H1 (cell line): Measurements from ENCODE around the gene CLPTM1L. TPM values are rescaled to one million over a fixed set of nuclear protein-coding genes. Genes with fewer than 3 reads are reported as not detected.

Source experiments
- CTCF ChIA-PET: fragments of 300-600 bp; sonication (Branson Sonifier 250); formaldehyde crosslinking; loops from one replicate; lab custom pipeline; 2021; ENCODE audit not compliant: partially characterized antibody; lab: Charles Lee
- POLR2A ChIA-PET: fragments of 300-600 bp; sonication (Branson Sonifier 250); formaldehyde crosslinking; loops from one replicate; lab custom pipeline; 2021; ENCODE audit warnings: inconsistent platforms; ENCODE audit not compliant: partially characterized antibody; lab: Charles Lee
- DNase-seq, 2 experiments: peaks; one replicate each; pipeline versions ENCODE4 v3.0.0 to v3.0.0-alpha.2; 2010 to 2022; ENCODE audit warnings: low spot score in 2 of 2, low read depth in 1 of 2, mixed read lengths in 1 of 2
- FAIRE-seq: peaks from 2 replicates; lab custom pipeline; 2011; peaks lifted over from hg19 to GRCh38; lab: Jason Lieb, UNC
- H2AFZ ChIP-seq: 2 replicates; pipeline ENCODE4 v1.8.1; 2012; ENCODE audit warnings: low read length, inconsistent platforms
- H2AK5ac ChIP-seq: 2 replicates; pipeline ENCODE4 v1.6.1; 2013; ENCODE audit warnings: low read depth, low read length
- H2BK120ac ChIP-seq: replicated peaks from 2 replicates; pipeline ENCODE3; 2013; ENCODE audit warnings: low read depth, low read length, inconsistent platforms
- H2BK12ac ChIP-seq: 2 replicates; pipeline ENCODE4 v1.6.1; 2013; ENCODE audit warnings: low read depth, low read length
- H2BK15ac ChIP-seq: 2 replicates; pipeline ENCODE4 v1.6.1; 2013; ENCODE audit warnings: low read length
- H2BK20ac ChIP-seq: 2 replicates; pipeline ENCODE4 v1.6.1; 2013; ENCODE audit warnings: low read length
- H2BK5ac ChIP-seq: 2 replicates; pipeline ENCODE4 v1.6.1; 2013; ENCODE audit warnings: low read depth, low read length
- H3K14ac ChIP-seq: 2 replicates; pipeline ENCODE4 v1.6.1; 2013; ENCODE audit warnings: inconsistent platforms; ENCODE audit not compliant: insufficient read length
- H3K18ac ChIP-seq: 2 replicates; pipeline ENCODE4 v1.6.1; 2013; ENCODE audit warnings: low read length; ENCODE audit errors: extremely low read depth
- H3K23ac ChIP-seq: 2 replicates; pipeline ENCODE4 v1.6.1; 2013; ENCODE audit warnings: inconsistent platforms; ENCODE audit not compliant: insufficient read length
- H3K23me2 ChIP-seq: 2 replicates; pipeline ENCODE4 v1.6.1; 2013; ENCODE audit warnings: low read depth, low read length
- H3K27ac ChIP-seq: 2 replicates; pipeline ENCODE4 v1.6.1; 2011; ENCODE audit warnings: low read depth, low read length, inconsistent platforms
- H3K27me3 ChIP-seq, 4 experiments: replicated peaks in 1 of 4; 1 replicate in 1 of 4; 2 replicates in 3 of 4; pipeline versions ENCODE4 v1.6.1 to v1.8.1; 2011 to 2013; ENCODE audit warnings: low read length in 3 of 4, mild to moderate bottlenecking in 3 of 4, inconsistent platforms in 2 of 4, mixed read lengths in 2 of 4, moderate library complexity in 1 of 4; ENCODE audit not compliant: control insufficient read depth in 3 of 4, insufficient read depth in 3 of 4; ENCODE audit errors: extremely low read depth in 1 of 4
- H3K36me3 ChIP-seq, 4 experiments: 2 replicates each; pipeline versions ENCODE4 v1.6.1 to v1.8.1; 2011 to 2013; ENCODE audit warnings: mild to moderate bottlenecking in 4 of 4, low read length in 3 of 4, moderate library complexity in 2 of 4, control low read depth in 1 of 4, inconsistent platforms in 1 of 4; ENCODE audit not compliant: insufficient read depth in 4 of 4, control insufficient read depth in 2 of 4
- H3K4ac ChIP-seq: replicated peaks from 2 replicates; pipeline ENCODE3; 2013; ENCODE audit warnings: low read length, low read depth, mixed read lengths, inconsistent platforms; ENCODE audit not compliant: insufficient read length
- H3K4me1 ChIP-seq, 4 experiments: replicated peaks in 1 of 4; 1 replicate in 1 of 4; 2 replicates in 3 of 4; pipeline versions ENCODE4 v1.6.1 to v1.8.1; 2011 to 2013; ENCODE audit warnings: low read length in 3 of 4, inconsistent platforms in 2 of 4, mixed read lengths in 1 of 4; ENCODE audit not compliant: insufficient read depth in 4 of 4, control insufficient read depth in 3 of 4
- H3K4me2 ChIP-seq, 2 experiments: 2 replicates each; pipeline versions ENCODE4 v1.6.1 to v1.8.1; 2011 to 2013; ENCODE audit warnings: low read depth in 2 of 2, low read length in 2 of 2, control low read depth in 1 of 2, inconsistent platforms in 1 of 2, mild to moderate bottlenecking in 1 of 2; ENCODE audit not compliant: insufficient read depth in 1 of 2
- H3K4me3 ChIP-seq, 4 experiments: fragments of 200-600, 300-600 bp in 1 of 4; sonication (generic), shearing (Covaris generic), sonication (Bioruptor Twin) in 1 of 4; 2 replicates each; pipeline versions ENCODE4 v1.5.1 to v1.8.1; 2011 to 2016; ENCODE audit warnings: low read length in 4 of 4, low read depth in 3 of 4, control low read depth in 2 of 4, inconsistent platforms in 2 of 4, mild to moderate bottlenecking in 2 of 4, mixed read lengths in 1 of 4, moderate library complexity in 1 of 4; ENCODE audit not compliant: insufficient read depth in 2 of 4; ENCODE audit errors: extremely low read depth in 1 of 4
- H3K56ac ChIP-seq: replicated peaks from 2 replicates; pipeline ENCODE3; 2013; ENCODE audit warnings: low read depth, mild to moderate bottlenecking, mixed read lengths, low read length, inconsistent platforms; ENCODE audit not compliant: insufficient read length
- H3K79me1 ChIP-seq: 2 replicates; pipeline ENCODE4 v1.6.1; 2013; ENCODE audit warnings: low read depth, low read length, control low read depth
- H3K79me2 ChIP-seq, 2 experiments: 2 replicates each; pipeline versions ENCODE4 v1.6.1 to v1.8.1; 2012 to 2013; ENCODE audit warnings: low read length in 2 of 2, mild to moderate bottlenecking in 2 of 2, inconsistent platforms in 1 of 2; ENCODE audit not compliant: insufficient read depth in 2 of 2, control insufficient read depth in 1 of 2
- H3K9ac ChIP-seq, 4 experiments: replicated peaks in 1 of 4; 1 replicate in 1 of 4; 2 replicates in 3 of 4; pipeline versions ENCODE4 v1.6.1 to v1.8.1; 2011 to 2013; ENCODE audit warnings: low read depth in 3 of 4, low read length in 3 of 4, control low read depth in 2 of 4, mild to moderate bottlenecking in 2 of 4, moderate library complexity in 2 of 4, inconsistent platforms in 1 of 4; ENCODE audit errors: extremely low read depth in 1 of 4
- H3K9me3 ChIP-seq, 2 experiments: 2 replicates each; pipeline versions ENCODE4 v1.6.1 to v1.8.1; 2012 to 2013; ENCODE audit warnings: mild to moderate bottlenecking in 2 of 2, moderate library complexity in 2 of 2, control low read depth in 1 of 2, inconsistent platforms in 1 of 2, low read depth in 1 of 2, low read length in 1 of 2, mixed read lengths in 1 of 2; ENCODE audit not compliant: insufficient read depth in 2 of 2
- H4K20me1 ChIP-seq, 2 experiments: replicated peaks in 1 of 2; 2 replicates each; pipeline versions ENCODE3 to v1.8.1; 2011 to 2013; ENCODE audit warnings: inconsistent platforms in 2 of 2, low read length in 2 of 2, mild to moderate bottlenecking in 1 of 2; ENCODE audit not compliant: insufficient read depth in 2 of 2, control insufficient read depth in 1 of 2
- H4K5ac ChIP-seq: 2 replicates; pipeline ENCODE4 v1.6.1; 2013; ENCODE audit warnings: low read length, low read depth, mixed read lengths, inconsistent platforms; ENCODE audit not compliant: insufficient read length
- H4K8ac ChIP-seq: 2 replicates; pipeline ENCODE4 v1.8.0; 2013; ENCODE audit warnings: mild to moderate bottlenecking, moderate library complexity, low read length, inconsistent platforms; ENCODE audit not compliant: insufficient read depth; ENCODE audit errors: extremely low read depth
- H4K91ac ChIP-seq: replicated peaks from 2 replicates; pipeline ENCODE3; 2013; ENCODE audit warnings: low read length, mixed read lengths, inconsistent platforms; ENCODE audit not compliant: insufficient read length
- BRCA1 ChIP-seq: IDR thresholded peaks from 2 replicates; pipeline ENCODE4 v1.6.1; 2012; ENCODE audit warnings: low read depth, low read length, improper control_type of control experiment
- CEBPB ChIP-seq: IDR thresholded peaks from 2 replicates; pipeline ENCODE4 v1.6.1; 2012; ENCODE audit warnings: low read depth, low read length
- WGBS, 2 experiments: shearing (Covaris generic) in 1 of 2; methylation state at CpG; one replicate each; pipeline versions ENCODE4 v1.1.6 to v1.1.7; 2013 to 2015; ENCODE audit warnings: low lambda C conversion rate in 2 of 2, mixed read lengths in 2 of 2, inconsistent platforms in 1 of 2, low coverage in 1 of 2, missing lambda C conversion rate in 1 of 2; ENCODE audit not compliant: insufficient replicate concordance in 2 of 2, insufficient coverage in 1 of 2, insufficient read length in 1 of 2; ENCODE audit errors: extremely low coverage in 1 of 2, missing lambda C conversion rate in 1 of 2; 5-methylcytosine and 5-hydroxymethylcytosine counted together
- polyA plus RNA-seq, 7 experiments: library from polyadenylated mRNA; depleted of rRNA in 3 of 7; stranded (reverse) in 5 of 7; unstranded in 2 of 7; fragments of >200 nt in 5 of 7; fragments of 200-250 nt in 2 of 7; gene quantifications; 1 replicate in 5 of 7; 2 replicates in 1 of 7; 4 replicates in 1 of 7; pipeline versions ENCODE4 v1.2.1 to v1.2.3, GENCODE V29; 2011 to 2013; ENCODE audit warnings: missing spikeins in 2 of 7, mixed read lengths in 2 of 7
- total RNA-seq: library from RNA; stranded (reverse); fragmentation: NEBNext Ultra II Directional; extraction: Animal tissue kit (Norgen Biotek cat#: 25700); gene quantifications from 2 replicates; pipeline ENCODE4 v1.2.1, GENCODE V29; 2021

The CLPTM1L gene
- total and polyA plus RNA-seq, 2 of the 8 experiments (the other 6 are each of a cell fraction or from before 2014, with no cell fraction given), result 102 to 119 TPM

DNA sequence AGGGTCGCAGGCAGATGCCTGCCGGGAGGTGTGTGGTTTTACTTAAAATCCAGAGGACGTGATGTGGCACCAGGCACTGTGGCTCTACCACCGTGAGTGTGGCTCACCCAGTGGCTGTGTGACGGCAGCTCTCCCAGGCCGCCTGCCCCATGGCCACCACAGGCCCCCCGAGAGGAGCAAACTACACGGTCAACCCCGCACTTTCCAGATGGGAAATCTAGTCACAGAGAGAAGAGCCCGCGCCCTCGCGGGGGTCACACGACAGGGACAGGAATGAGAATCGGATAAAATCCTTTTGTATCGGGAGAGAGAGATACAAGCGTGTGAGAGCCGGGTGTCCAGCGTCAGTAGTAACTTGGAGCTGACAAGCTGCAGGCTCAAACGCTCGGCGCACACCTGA is 74.5 kb downstream of the CLPTM1L start:
- H3K36me3 ChIP-seq, result peaks cover 2 to 24% (median 3%) of the 10 kb centered on the region in 4 experiments; a peak in 4 of 8 replicates
- TF ChIP-seq CEBPB (no peak), BRCA1 (no peak)

More for the DNA sequence above, 74.5 kb downstream of the CLPTM1L start:
- Histone ChIP-seq H2BK120ac (no peak overlapping the region), H4K91ac (no peak overlapping the region), H3K4me2 (no peak overlapping the region), H2BK20ac (no peak overlapping the region), H3K14ac (no peak overlapping the region), H2AFZ (no peak overlapping the region), H3K56ac (no peak overlapping the region), H2AK5ac (no peak overlapping the region), H3K27ac (no peak overlapping the region), H3K9me3 (peaks cover 0 to 7% of the 10 kb centered on the region in 2 experiments; a peak in 1 of 4 replicates), H3K18ac (no peak overlapping the region), H4K8ac (no peak overlapping the region), H3K9ac (no peak overlapping the region), H3K23me2 (peaks cover under 1% of the 10 kb centered on the region; the same call in 1 of the 2 replicates), H3K4me3 (no peak overlapping the region), H4K20me1 (peaks cover 0 to 4% of the 10 kb centered on the region in 2 experiments), H3K23ac (no peak overlapping the region), H2BK5ac (no peak overlapping the region), H3K4me1 (no peaks in the 10 kb centered on the region), H3K27me3 (no peaks in the 10 kb centered on the region), H3K79me2 (peaks cover 3 to 12% of the 10 kb centered on the region in 2 experiments; a peak in 2 of 4 replicates), H4K5ac (no peak overlapping the region), H2BK15ac (no peak overlapping the region), H2BK12ac (no peak overlapping the region), H3K4ac (no peak overlapping the region), H3K79me1 (0 out of 2 replicates have a peak, but pooled peaks cover 4% of the 10 kb centered on the region)
- ChIA-PET POLR2A (interaction anchor here (1.0 kb wide), 1 partner anchor 16 kb away, joined by 3 read pairs; no protein-coding TSS in a partner anchor), CTCF (no interaction called here)
- FAIRE-seq, result no peak
- DNase-seq, result no peak
- WGBS, 2 experiments, result 91% methylated on average over 22 of the region's 22 CpGs; no CpG with 5 or more reads in 1 of the 2 experiments
